Liver (tissue), 9 donors: Measurements from ENCODE around the gene NF2. TPM values are rescaled to one million over a fixed set of nuclear protein-coding genes. Genes with fewer than 3 reads are reported as not detected.

Experiments
- DNase-seq: peaks from one replicate; pipeline ENCODE4 v3.0.0-alpha.2; 2017; ENCODE audit warnings: low spot score
- H3K27ac ChIP-seq, 2 donors: one replicate each; pipeline ENCODE4 v1.7.0; 2013; ENCODE audit warnings: inconsistent platforms in 2 of 2, low read length in 2 of 2, control low read depth in 1 of 2, low read depth in 1 of 2, mild to moderate bottlenecking in 1 of 2
- H3K27me3 ChIP-seq, 4 donors: one replicate each; pipeline versions ENCODE4 v1.6.1 to v1.7.0; 2013; ENCODE audit warnings: low read length in 3 of 4, inconsistent platforms in 1 of 4, mild to moderate bottlenecking in 1 of 4, moderate library complexity in 1 of 4; ENCODE audit not compliant: control insufficient read depth in 4 of 4, insufficient read depth in 4 of 4
- H3K36me3 ChIP-seq, 4 donors: one replicate each; pipeline versions ENCODE4 v1.6.1 to v1.7.0; 2013; ENCODE audit warnings: low read length in 3 of 4, mild to moderate bottlenecking in 3 of 4, low read depth in 1 of 4, moderate library complexity in 1 of 4; ENCODE audit not compliant: control insufficient read depth in 4 of 4, insufficient read depth in 3 of 4
- H3K4me1 ChIP-seq, 4 donors: one replicate each; pipeline versions ENCODE4 v1.6.1 to v1.7.0; 2013; ENCODE audit warnings: low read length in 3 of 4, mild to moderate bottlenecking in 3 of 4, moderate library complexity in 1 of 4; ENCODE audit not compliant: control insufficient read depth in 4 of 4, insufficient read depth in 4 of 4
- H3K4me3 ChIP-seq, 3 donors: one replicate each; pipeline versions ENCODE4 v1.6.1 to v1.7.0; 2013; ENCODE audit warnings: low read length in 3 of 3, control low read depth in 1 of 3, low read depth in 1 of 3, mild to moderate bottlenecking in 1 of 3
- H3K9ac ChIP-seq, 2 donors: one replicate each; pipeline ENCODE4 v1.7.0; 2013; ENCODE audit warnings: low read length in 2 of 2, mild to moderate bottlenecking in 2 of 2, moderate library complexity in 2 of 2, control low read depth in 1 of 2, low read depth in 1 of 2
- H3K9me3 ChIP-seq, 4 donors: one replicate each; pipeline versions ENCODE4 v1.6.1 to v1.7.0; 2013; ENCODE audit warnings: low read length in 3 of 4; ENCODE audit not compliant: control insufficient read depth in 4 of 4
- ATF3 ChIP-seq: IDR thresholded peaks from 2 replicates; pipeline ENCODE4 v1.6.1; 2016; ENCODE audit warnings: antibody characterized with exemption
- EGR1 ChIP-seq, 2 donors: IDR thresholded peaks; 2 replicates each; pipeline ENCODE4 v1.6.1; 2016 to 2018; ENCODE audit warnings: antibody characterized with exemption in 2 of 2, low read depth in 2 of 2
- FOXA1 ChIP-seq: IDR thresholded peaks from 2 replicates; pipeline ENCODE4 v1.6.1; 2016; ENCODE audit warnings: antibody characterized with exemption
- FOXA2 ChIP-seq: IDR thresholded peaks from 2 replicates; pipeline ENCODE4 v1.6.1; 2016; ENCODE audit warnings: antibody characterized with exemption
- GABPA ChIP-seq, 2 donors: IDR thresholded peaks in 1 of 2; conservative IDR thresholded peaks in 1 of 2; 2 replicates each; pipeline ENCODE4 v1.6.1; 2016; ENCODE audit warnings: antibody characterized with exemption in 2 of 2, mild to moderate bottlenecking in 1 of 2, moderate library complexity in 1 of 2
- HNF4A ChIP-seq, 2 donors: conservative IDR thresholded peaks; 2 replicates each; pipeline ENCODE4 v1.6.1; 2016; ENCODE audit warnings: antibody characterized with exemption in 2 of 2, mild to moderate bottlenecking in 2 of 2
- HNF4G ChIP-seq: IDR thresholded peaks from 2 replicates; pipeline ENCODE4 v1.6.1; 2016; ENCODE audit warnings: antibody characterized with exemption
- NR2F2 ChIP-seq: IDR thresholded peaks from 2 replicates; pipeline ENCODE4 v1.6.1; 2016; ENCODE audit warnings: antibody characterized with exemption
- REST ChIP-seq: IDR thresholded peaks from 2 replicates; pipeline ENCODE4 v1.6.1; 2016; ENCODE audit warnings: antibody characterized with exemption, mild to moderate bottlenecking
- RXRA ChIP-seq, 2 donors: IDR thresholded peaks; 2 replicates each; pipeline ENCODE4 v1.6.1; 2017 to 2018; ENCODE audit warnings: antibody characterized with exemption in 2 of 2, mild to moderate bottlenecking in 1 of 2
- SP1 ChIP-seq: IDR thresholded peaks from 2 replicates; pipeline ENCODE4 v1.6.1; 2018; ENCODE audit warnings: antibody characterized with exemption, mild to moderate bottlenecking
- YY1 ChIP-seq: IDR thresholded peaks from 2 replicates; pipeline ENCODE4 v1.6.1; 2016; ENCODE audit warnings: antibody characterized with exemption, mild to moderate bottlenecking
- WGBS: extraction: QIAGEN DNeasy Blood & Tissue Kit; methylation state at CpG from one replicate; pipeline ENCODE4 v1.1.7; 2013; 5-methylcytosine and 5-hydroxymethylcytosine counted together
- polyA plus RNA-seq, 2 donors: library from polyadenylated mRNA; stranded (reverse) in 1 of 2; unstranded in 1 of 2; fragments of 200-250 nt in 1 of 2; fragments of >200 nt in 1 of 2; fragmentation: Nextera tagmentation in 1 of 2; extraction: Ambion mirVana in 1 of 2; gene quantifications; one replicate each; pipeline versions ENCODE4 v1.2.1 to v1.2.3, GENCODE V29; 2013 to 2015
- total RNA-seq, 2 donors: library from RNA; depleted of rRNA; stranded (reverse); fragments of >200 nt; gene quantifications; one replicate each; pipeline ENCODE4 v1.2.3, GENCODE V29; 2014
- donor health status: healthy.
- donor health status: healthy.
- donor health status: healthy.
- donor health status: healthy.
- donor health status: healthy.

Gene NF2
- total and polyA plus RNA-seq, 4 donors = 6.2 to 25.2 (median 11.2) TPM

GRCh38 chr22:29567338-29567737 lies 36.1 kb upstream of the NF2 start:
- 96% methylated on average over 7 of the region's 7 CpGs for WGBS
- DNase-seq = no peak
- H3K4me3 ChIP-seq = no peak overlapping the region
- TF ChIP-seq NR2F2 (no peak), GABPA (IDR thresholded peaks at IDR 0.05 in 1 of 2, conservative IDR thresholded peaks at IDR 0.05 in 1 of 2) (no peak), FOXA1 (no peak), ATF3 (no peak), HNF4A (conservative IDR thresholded peaks at IDR 0.05) (no peak), HNF4G (no peak), YY1 (no peak)
- no peaks in the 10 kb centered on the region for H3K9me3 ChIP-seq
- H3K9ac ChIP-seq = no peak overlapping the region
- H3K4me1 ChIP-seq = peaks cover 0 to 19% (median 7%) of the 10 kb centered on the region in 4 donors
- no peaks in the 10 kb centered on the region for H3K27me3 ChIP-seq
- peaks cover 4 to 42% (median 24%) of the 10 kb centered on the region in 4 donors for H3K36me3 ChIP-seq
- H3K27ac ChIP-seq = no peak overlapping the region

GRCh38 chr22:29569011-29569678 lies 34.3 kb upstream of the NF2 start:
- Histone ChIP-seq H3K4me3 (no peak overlapping the region), H3K27ac (no peak overlapping the region), H3K9ac (no peak overlapping the region), H3K27me3 (no peaks in the 10 kb centered on the region), H3K9me3 (no peaks in the 10 kb centered on the region), H3K4me1 (peaks cover 0 to 25% (median 10%) of the 10 kb centered on the region in 4 donors), H3K36me3 (peaks cover 4 to 34% (median 18%) of the 10 kb centered on the region in 4 donors)
- TF ChIP-seq HNF4A (conservative IDR thresholded peaks at IDR 0.05) = peak in 1 of 2 donors; percentile 19
- no peak for TF ChIP-seq EGR1 (IDR thresholded peaks at IDR 0.05; ENCODE audit: low read depth in 2 of 2)
- TF ChIP-seq RXRA (IDR thresholded peaks at IDR 0.05) = peak in 1 of 2 donors; percentile 25
- 74% methylated on average over 7 of the region's 7 CpGs for WGBS
- DNase-seq = peak; percentile 64

GRCh38 chr22:29570456-29570855 lies 33.0 kb upstream of the NF2 start:
- 89% methylated on average over 7 of the region's 7 CpGs for WGBS
- no peak for DNase-seq
- H3K4me3 ChIP-seq = no peak overlapping the region
- H3K9me3 ChIP-seq = no peaks in the 10 kb centered on the region
- H3K4me1 ChIP-seq = peaks cover 3 to 33% (median 22%) of the 10 kb centered on the region in 4 donors
- no peaks in the 10 kb centered on the region for H3K27me3 ChIP-seq
- no peak overlapping the region for H3K27ac ChIP-seq
- TF ChIP-seq SP1 (no peak), YY1 (no peak), REST (no peak), FOXA2 (no peak), ATF3 (no peak)
- peaks cover 2 to 24% (median 12%) of the 10 kb centered on the region in 4 donors for H3K36me3 ChIP-seq
- H3K9ac ChIP-seq = no peak overlapping the region
